HEK293 (cell line): Measurements from ENCODE around the gene SNX2.

Experiments used
- ATF2 ChIP-seq: fragments of 450-650 bp; formaldehyde crosslinking; IDR thresholded peaks from 2 replicates; pipeline ENCODE4 v1.5.1; 2016; ENCODE audit warnings: missing biosample characterization, missing genetic modification characterization, low read depth
- BCL11A ChIP-seq: fragments of 450-650 bp; formaldehyde crosslinking; IDR thresholded peaks from 2 replicates; pipeline ENCODE4 v1.5.1; 2016; ENCODE audit warnings: low read depth, missing biosample characterization, missing genetic modification characterization
- BCL11B ChIP-seq: fragments of 450-650 bp; formaldehyde crosslinking; IDR thresholded peaks from 2 replicates; pipeline ENCODE4 v1.5.1; 2016; ENCODE audit warnings: low read depth, missing biosample characterization, missing genetic modification characterization
- EGR2 ChIP-seq: fragments of 450-650 bp; formaldehyde crosslinking; IDR thresholded peaks from 2 replicates; pipeline ENCODE4 v1.5.1; 2016; ENCODE audit warnings: low read depth, missing biosample characterization, missing genetic modification characterization
- GLIS2 ChIP-seq: fragments of 450-650 bp; formaldehyde crosslinking; IDR thresholded peaks from 2 replicates; pipeline ENCODE4 v1.5.1; 2016; ENCODE audit warnings: missing biosample characterization, missing genetic modification characterization
- HOXA7 ChIP-seq: sonication (generic); formaldehyde crosslinking; IDR thresholded peaks from 2 replicates; pipeline ENCODE4 v1.8.1; 2022; ENCODE audit warnings: missing genetic modification reagents, borderline replicate concordance
- INSM2 ChIP-seq: fragments of 450-650 bp; formaldehyde crosslinking; IDR thresholded peaks from 2 replicates; pipeline ENCODE4 v1.5.1; 2016; ENCODE audit warnings: missing biosample characterization, missing genetic modification characterization
- KLF16 ChIP-seq: fragments of 450-650 bp; formaldehyde crosslinking; IDR thresholded peaks from 2 replicates; pipeline ENCODE4 v1.5.1; 2017; ENCODE audit warnings: missing biosample characterization, missing genetic modification characterization
- KLF9 ChIP-seq: fragments of 450-650 bp; formaldehyde crosslinking; IDR thresholded peaks from 2 replicates; pipeline ENCODE4 v1.5.1; 2016; ENCODE audit warnings: missing biosample characterization, missing genetic modification characterization, low read depth
- MEIS1 ChIP-seq: sonication (generic); formaldehyde crosslinking; IDR thresholded peaks from 2 replicates; pipeline ENCODE4 v1.8.1; 2022; ENCODE audit warnings: missing genetic modification reagents, mild to moderate bottlenecking, borderline replicate concordance
- SCRT2 ChIP-seq: fragments of 450-650 bp; formaldehyde crosslinking; IDR thresholded peaks from 2 replicates; pipeline ENCODE4 v1.5.1; 2016; ENCODE audit warnings: missing biosample characterization, missing genetic modification characterization
- SETDB1 ChIP-seq: IDR thresholded peaks from one replicate; pipeline ENCODE4 v1.6.1; 2017; ENCODE audit warnings: mild to moderate bottlenecking, low read length, moderate library complexity, mixed read lengths; ENCODE audit not compliant: insufficient read length
- YY2 ChIP-seq: fragments of 450-650 bp; formaldehyde crosslinking; IDR thresholded peaks from 2 replicates; pipeline ENCODE4 v1.5.1; 2016; ENCODE audit warnings: missing biosample characterization, missing genetic modification characterization
- ZBTB6 ChIP-seq: fragments of 450-650 bp; formaldehyde crosslinking; IDR thresholded peaks from 2 replicates; pipeline ENCODE4 v1.5.1; 2017; ENCODE audit warnings: missing biosample characterization, missing genetic modification characterization
- ZBTB8A ChIP-seq: fragments of 450-650 bp; formaldehyde crosslinking; IDR thresholded peaks from 2 replicates; pipeline ENCODE4 v1.5.1; 2016; ENCODE audit warnings: missing biosample characterization, missing genetic modification characterization
- ZEB2 ChIP-seq: fragments of 450-650 bp; formaldehyde crosslinking; IDR thresholded peaks from 2 replicates; pipeline ENCODE4 v1.5.1; 2016; ENCODE audit warnings: missing biosample characterization, missing genetic modification characterization
- ZFHX2 ChIP-seq: fragments of 450-650 bp; formaldehyde crosslinking; conservative IDR thresholded peaks from 2 replicates; pipeline ENCODE4 v1.5.1; 2016; ENCODE audit warnings: missing biosample characterization, missing genetic modification characterization
- ZFP3 ChIP-seq: fragments of 450-650 bp; formaldehyde crosslinking; IDR thresholded peaks from 2 replicates; pipeline ENCODE4 v1.5.1; 2016; ENCODE audit warnings: low read depth, missing biosample characterization, missing genetic modification characterization
- ZIC2 ChIP-seq: fragments of 450-650 bp; formaldehyde crosslinking; IDR thresholded peaks from 2 replicates; pipeline ENCODE4 v1.5.1; 2016; ENCODE audit warnings: missing biosample characterization, missing genetic modification characterization
- ZNF140 ChIP-seq: fragments of 450-650 bp; formaldehyde crosslinking; IDR thresholded peaks from 2 replicates; pipeline ENCODE4 v1.5.1; 2016; ENCODE audit warnings: missing biosample characterization, missing genetic modification characterization
- ZNF19 ChIP-seq: fragments of 450-650 bp; formaldehyde crosslinking; IDR thresholded peaks from 2 replicates; pipeline ENCODE4; 2016; ENCODE audit warnings: missing biosample characterization, missing genetic modification characterization, low read depth
- ZNF2 ChIP-seq: fragments of 450-650 bp; formaldehyde crosslinking; IDR thresholded peaks from 2 replicates; pipeline ENCODE4 v1.5.1; 2016; ENCODE audit warnings: missing biosample characterization, missing genetic modification characterization
- ZNF221 ChIP-seq: fragments of 450-650 bp; formaldehyde crosslinking; IDR thresholded peaks from 2 replicates; pipeline ENCODE4 v1.5.1; 2017; ENCODE audit warnings: missing biosample characterization, missing genetic modification characterization, borderline replicate concordance
- ZNF239 ChIP-seq: fragments of 450-650 bp; formaldehyde crosslinking; IDR thresholded peaks from 2 replicates; pipeline ENCODE4 v1.5.1; 2016; ENCODE audit warnings: missing biosample characterization, missing genetic modification characterization
- ZNF24 ChIP-seq: fragments of 450-650 bp; formaldehyde crosslinking; IDR thresholded peaks from 2 replicates; pipeline ENCODE4 v1.5.1; 2016; ENCODE audit warnings: missing biosample characterization, missing genetic modification characterization
- ZNF350 ChIP-seq: fragments of 450-650 bp; formaldehyde crosslinking; IDR thresholded peaks from 2 replicates; pipeline ENCODE4 v1.5.0; 2017; ENCODE audit warnings: missing biosample characterization, mild to moderate bottlenecking, missing genetic modification characterization
- ZNF354C ChIP-seq: fragments of 450-650 bp; formaldehyde crosslinking; IDR thresholded peaks from 2 replicates; pipeline ENCODE4 v1.5.1; 2016; ENCODE audit warnings: missing biosample characterization, missing genetic modification characterization, low read depth, borderline replicate concordance
- ZNF473 ChIP-seq: fragments of 450-650 bp; formaldehyde crosslinking; IDR thresholded peaks from 2 replicates; pipeline ENCODE4 v1.5.1; 2017; ENCODE audit warnings: missing biosample characterization, missing genetic modification characterization
- ZNF510 ChIP-seq: fragments of 450-650 bp; formaldehyde crosslinking; IDR thresholded peaks from 2 replicates; pipeline ENCODE4 v1.5.1; 2018; ENCODE audit warnings: mild to moderate bottlenecking, missing genetic modification characterization, missing biosample characterization; ENCODE audit not compliant: insufficient replicate concordance
- ZNF530 ChIP-seq: fragments of 450-650 bp; formaldehyde crosslinking; IDR thresholded peaks from 2 replicates; pipeline ENCODE4 v1.5.1; 2016; ENCODE audit warnings: low read depth, missing biosample characterization, missing genetic modification characterization
- ZNF548 ChIP-seq: fragments of 450-650 bp; formaldehyde crosslinking; IDR thresholded peaks from 2 replicates; pipeline ENCODE4 v1.5.1; 2016; ENCODE audit warnings: missing biosample characterization, missing genetic modification characterization
- ZNF580 ChIP-seq: fragments of 450-650 bp; formaldehyde crosslinking; IDR thresholded peaks from 2 replicates; pipeline ENCODE4 v1.5.1; 2016; ENCODE audit warnings: missing biosample characterization, missing genetic modification characterization
- ZNF600 ChIP-seq: fragments of 450-650 bp; formaldehyde crosslinking; IDR thresholded peaks from 2 replicates; pipeline ENCODE4 v1.5.1; 2016; ENCODE audit warnings: missing biosample characterization, missing genetic modification characterization
- ZNF626 ChIP-seq: fragments of 450-650 bp; sonication (Bioruptor Pico); formaldehyde crosslinking; IDR thresholded peaks from 2 replicates; pipeline ENCODE4 v1.5.1; 2018; ENCODE audit warnings: missing biosample characterization, missing genetic modification characterization, inconsistent platforms
- ZNF629 ChIP-seq: fragments of 450-650 bp; formaldehyde crosslinking; IDR thresholded peaks from 2 replicates; pipeline ENCODE4 v1.5.1; 2017; ENCODE audit warnings: missing biosample characterization, missing genetic modification characterization
- ZSCAN16 ChIP-seq: fragments of 450-650 bp; formaldehyde crosslinking; IDR thresholded peaks from 2 replicates; pipeline ENCODE4 v1.5.1; 2016; ENCODE audit warnings: missing biosample characterization, missing genetic modification characterization
- ZSCAN4 ChIP-seq: fragments of 450-650 bp; formaldehyde crosslinking; IDR thresholded peaks from 2 replicates; pipeline ENCODE4 v1.5.1; 2017; ENCODE audit warnings: missing biosample characterization, missing genetic modification characterization

SNX2 gene

GRCh38 chr5:122774861-122775549 lies at the start of gene SNX2 (continued):
- TF ChIP-seq KLF16 (peak; percentile 92), MEIS1 (CRISPR knock-in tag) (no peak), ZNF19 (no peak), ZBTB6 (tag by site-specific recombination) (no peak), ZNF600 (tag by site-specific recombination) (0 out of 2 replicates have a peak, but pooled peaks have one; percentile 43), ZNF629 (tag by site-specific recombination) (peak; percentile 92), ZIC2 (tag by site-specific recombination) (no peak), ZNF580 (tag by site-specific recombination) (no peak), YY2 (tag by site-specific recombination) (peak; percentile 90), ZNF530 (tag by site-specific recombination) (no peak), EGR2 (tag by site-specific recombination) (no peak), ZSCAN4 (peak; percentile 33), ZFHX2 (tag by site-specific recombination) (peak; percentile 46; the same call in 1 of the 2 replicates), ZNF221 (tag by site-specific recombination) (no peak), ZNF626 (tag by site-specific recombination) (no peak), ZNF354C (tag by site-specific recombination) (no peak), KLF9 (tag by site-specific recombination) (peak; percentile 64; the same call in 1 of the 2 replicates), BCL11A (tag by site-specific recombination) (no peak), ZNF2 (tag by site-specific recombination) (peak; percentile 74), SCRT2 (tag by site-specific recombination) (peak; percentile 97), ZEB2 (peak; percentile 66), ATF2 (tag by site-specific recombination) (no peak), ZSCAN16 (tag by site-specific recombination) (no peak), HOXA7 (CRISPR knock-in tag) (no peak), ZNF239 (tag by site-specific recombination) (peak; percentile 74; the same call in 1 of the 2 replicates), SETDB1 (no peak), ZNF140 (tag by site-specific recombination) (no peak), ZNF473 (tag by site-specific recombination) (no peak), ZNF350 (tag by site-specific recombination) (no peak), BCL11B (tag by site-specific recombination) (no peak), ZBTB8A (tag by site-specific recombination) (peak; percentile 79), ZNF510 (no peak), GLIS2 (peak; percentile 48; the same call in 1 of the 2 replicates), ZNF548 (tag by site-specific recombination) (no peak), ZNF24 (tag by site-specific recombination) (peak; percentile 88), INSM2 (tag by site-specific recombination) (peak; percentile 59; the same call in 1 of the 2 replicates), ZFP3 (tag by site-specific recombination) (no peak)
